NT2/D1 (cell line): ENCODE data around the gene CALHM1.

Experiments used
- SUZ12 ChIP-seq: IDR thresholded peaks from 2 replicates; pipeline ENCODE4 v1.6.1; 2011; ENCODE audit not compliant: insufficient read length, insufficient read depth; ENCODE audit errors: extremely low read depth
- YY1 ChIP-seq: IDR thresholded peaks from 2 replicates; pipeline ENCODE4 v1.6.1; 2011; ENCODE audit not compliant: insufficient read length, insufficient read depth
- ZNF274 ChIP-seq: IDR thresholded peaks from 2 replicates; pipeline ENCODE4 v1.6.1; 2011; ENCODE audit warnings: mild to moderate bottlenecking, low read depth, low read length

DNA sequence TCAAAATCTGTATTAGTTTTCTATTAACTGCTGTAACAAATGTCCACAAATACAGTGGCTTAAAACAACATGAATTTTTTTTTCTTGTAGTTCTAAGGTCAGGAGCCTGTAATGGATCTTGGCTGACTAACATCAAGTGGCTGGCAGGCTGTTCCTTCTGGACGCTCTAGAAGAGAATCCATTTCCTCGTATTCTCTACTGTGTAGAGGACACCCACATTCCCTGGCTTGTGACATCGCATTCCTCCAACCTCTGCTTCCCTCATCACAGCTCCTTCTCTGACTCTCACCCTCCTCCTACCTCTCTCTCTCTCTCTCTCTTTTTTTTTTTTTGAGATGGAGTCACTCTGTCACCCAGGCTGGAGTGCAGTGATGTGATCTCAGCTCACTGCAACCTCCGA is 4.8 kb upstream of the CALHM1 start:
- no peak for TF ChIP-seq SUZ12
- TF ChIP-seq YY1: no peak
- no peak for TF ChIP-seq ZNF274
